Tibial nerve (tissue), 4 donors: ENCODE measurements around the gene GLIS2. TPM values are rescaled to one million over a fixed set of nuclear protein-coding genes. Genes with fewer than 3 reads are reported as not detected.

Source experiments
- DNase-seq, 2 donors: peaks; one replicate each; pipeline ENCODE4 v3.0.0-alpha.2; 2019; ENCODE audit warnings: low spot score in 2 of 2
- H3K27ac ChIP-seq, 4 donors: fragments of 200-600 bp; sonication (generic) in 3 of 4; one replicate each; pipeline ENCODE4 v1.5.1; 2017 to 2019; ENCODE audit warnings: mild to moderate bottlenecking in 1 of 4
- H3K27me3 ChIP-seq, 2 donors: fragments of 200-600 bp; sonication (generic) in 1 of 2; one replicate each; pipeline versions ENCODE4 v1.5.1 to v1.6.0; 2017 to 2019
- H3K36me3 ChIP-seq, 3 donors: fragments of 200-600 bp; sonication (generic); one replicate each; pipeline ENCODE4 v1.5.1; 2018 to 2019
- H3K4me1 ChIP-seq, 4 donors: fragments of 200-600 bp; sonication (generic) in 3 of 4; one replicate each; pipeline ENCODE4 v1.5.1; 2017 to 2019
- H3K4me3 ChIP-seq, 4 donors: fragments of 200-600 bp; sonication (generic) in 3 of 4; one replicate each; pipeline ENCODE4 v1.5.1; 2017 to 2019; ENCODE audit warnings: mild to moderate bottlenecking in 1 of 4, moderate library complexity in 1 of 4
- H3K9me3 ChIP-seq, 4 donors: fragments of 200-600 bp; sonication (generic) in 3 of 4; one replicate each; pipeline ENCODE4 v1.5.1; 2017 to 2019
- EP300 ChIP-seq, 2 donors: sonication (generic); formaldehyde crosslinking; IDR thresholded peaks; one replicate each; pipeline ENCODE4 v1.6.1; 2017; ENCODE audit warnings: antibody characterized with exemption in 2 of 2, mild to moderate bottlenecking in 1 of 2
- POLR2A ChIP-seq, 2 donors: fragments of 450-650 bp; IDR thresholded peaks; one replicate each; pipeline ENCODE4 v1.6.1; 2017; ENCODE audit warnings: antibody characterized with exemption in 2 of 2, mild to moderate bottlenecking in 2 of 2, moderate library complexity in 2 of 2
- WGBS, 2 donors: methylation state at CpG; one replicate each; pipeline ENCODE4 v1.1.5; 2018; 5-methylcytosine and 5-hydroxymethylcytosine counted together
- total RNA-seq, 4 donors: library from RNA; depleted of rRNA; stranded (reverse); fragments of >200 nt; gene quantifications; one replicate each; pipeline ENCODE4 v1.1.0, GENCODE V29; 2016
- TF ChIP-seq, protein P1 (sequence below), 5 experiments: fragments of 200-600 bp in 3 of 5; fragments of 450-650 bp in 2 of 5; sonication (generic) in 3 of 5; IDR thresholded peaks; one replicate each; pipeline ENCODE4 v1.5.1; 2016 to 2019; ENCODE audit warnings: antibody characterized with exemption in 5 of 5, mild to moderate bottlenecking in 3 of 5, moderate library complexity in 2 of 5

Gene GLIS2
- total RNA-seq, 4 donors from 2014 or later = 9.0 to 11.1 (median 10.8) TPM

DNA sequence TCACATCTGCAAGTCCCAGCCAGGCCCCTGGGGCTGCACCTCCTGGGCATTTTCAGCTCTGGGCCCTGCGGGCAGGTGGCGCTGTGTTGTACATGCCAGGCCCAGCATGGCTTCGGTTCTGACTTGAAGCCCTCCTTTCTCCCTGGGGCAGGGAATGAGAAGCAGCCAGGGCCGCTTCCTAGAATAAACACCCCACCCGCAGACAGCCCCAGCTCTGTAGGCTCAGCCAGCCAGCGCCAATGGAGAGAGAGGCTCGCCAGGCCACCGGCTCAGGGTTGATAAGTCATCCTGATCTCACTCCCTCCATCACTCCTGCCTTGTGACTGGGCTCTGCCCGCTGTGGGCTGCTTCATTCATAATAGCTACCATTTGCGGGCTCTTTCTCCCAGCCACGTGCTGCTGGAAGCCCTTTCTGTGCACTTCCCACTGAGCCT, 6.0 kb upstream of the GLIS2 start:
- H3K4me1 ChIP-seq = peaks cover 0 to 43% (median 9%) of the 10 kb centered on the region in 4 donors
- H3K36me3 ChIP-seq = no peaks in the 10 kb centered on the region
- no peaks in the 10 kb centered on the region for H3K27me3 ChIP-seq
- 4 to 21% methylated on average over 6 to 9 of the region's 11 CpGs for WGBS, 2 donors
- TF ChIP-seq, protein P1, sequence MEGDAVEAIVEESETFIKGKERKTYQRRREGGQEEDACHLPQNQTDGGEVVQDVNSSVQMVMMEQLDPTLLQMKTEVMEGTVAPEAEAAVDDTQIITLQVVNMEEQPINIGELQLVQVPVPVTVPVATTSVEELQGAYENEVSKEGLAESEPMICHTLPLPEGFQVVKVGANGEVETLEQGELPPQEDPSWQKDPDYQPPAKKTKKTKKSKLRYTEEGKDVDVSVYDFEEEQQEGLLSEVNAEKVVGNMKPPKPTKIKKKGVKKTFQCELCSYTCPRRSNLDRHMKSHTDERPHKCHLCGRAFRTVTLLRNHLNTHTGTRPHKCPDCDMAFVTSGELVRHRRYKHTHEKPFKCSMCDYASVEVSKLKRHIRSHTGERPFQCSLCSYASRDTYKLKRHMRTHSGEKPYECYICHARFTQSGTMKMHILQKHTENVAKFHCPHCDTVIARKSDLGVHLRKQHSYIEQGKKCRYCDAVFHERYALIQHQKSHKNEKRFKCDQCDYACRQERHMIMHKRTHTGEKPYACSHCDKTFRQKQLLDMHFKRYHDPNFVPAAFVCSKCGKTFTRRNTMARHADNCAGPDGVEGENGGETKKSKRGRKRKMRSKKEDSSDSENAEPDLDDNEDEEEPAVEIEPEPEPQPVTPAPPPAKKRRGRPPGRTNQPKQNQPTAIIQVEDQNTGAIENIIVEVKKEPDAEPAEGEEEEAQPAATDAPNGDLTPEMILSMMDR (IDR thresholded peaks at IDR 0.05) = peak; percentile 43 to 54 (median 47)
- no peak for TF ChIP-seq EP300 (IDR thresholded peaks at IDR 0.05)
- TF ChIP-seq POLR2A (IDR thresholded peaks at IDR 0.05) = no peak
- peak overlapping the region in 3 of 4 donors; percentile 48 to 79 (median 74) for H3K27ac ChIP-seq
- H3K4me3 ChIP-seq = no peak overlapping the region
- peak in 1 of 2 donors; percentile 46 for DNase-seq
- no peaks in the 10 kb centered on the region for H3K9me3 ChIP-seq

DNA sequence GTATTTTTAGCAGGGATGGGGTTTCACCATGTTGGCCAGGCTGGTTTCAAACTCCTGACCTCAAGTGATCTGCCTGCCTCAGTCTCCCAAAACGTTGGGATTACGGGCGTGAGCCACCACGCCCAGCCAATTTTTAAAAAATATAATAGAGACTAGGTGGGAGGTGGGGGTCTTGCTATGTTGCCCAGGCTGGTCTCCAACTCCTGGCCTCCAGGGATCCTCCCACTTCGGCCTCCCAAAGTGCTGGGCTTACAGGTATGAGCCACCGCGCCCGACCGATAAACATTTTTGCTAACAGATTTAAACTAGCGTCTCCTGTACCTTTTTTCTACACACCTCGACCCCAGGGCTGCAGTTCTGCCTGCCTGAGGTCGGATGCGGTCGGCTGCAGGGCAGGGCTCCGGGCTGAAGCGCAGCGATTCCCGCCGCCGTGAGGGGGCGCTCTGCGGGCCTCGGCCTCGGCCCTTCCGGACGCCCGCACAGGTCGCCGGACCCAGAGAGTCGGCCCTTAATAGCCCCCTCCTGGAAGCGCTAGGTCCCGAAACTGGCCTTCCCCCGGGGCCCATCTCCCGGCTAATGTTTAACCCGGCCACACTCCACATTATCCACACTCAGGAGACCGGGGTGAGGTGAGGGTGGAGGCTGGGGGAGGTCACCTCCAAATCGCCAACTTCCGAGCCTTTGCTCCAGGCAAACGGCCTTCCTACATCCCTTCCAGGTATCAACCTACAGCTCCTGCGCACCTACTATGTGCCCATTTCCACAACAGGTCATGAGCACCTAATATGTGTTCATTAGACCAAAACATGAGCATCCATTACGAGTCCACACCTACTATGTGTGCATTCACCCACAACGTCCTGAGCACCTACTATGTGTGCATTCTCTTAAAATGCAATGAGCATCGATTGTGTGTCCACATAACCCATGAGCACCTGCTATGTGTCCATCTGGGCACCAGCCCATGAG, 2.0 kb upstream of the GLIS2 start:
- Histone ChIP-seq H3K4me3 (no peak overlapping the region), H3K9me3 (no peaks in the 10 kb centered on the region), H3K27me3 (no peaks in the 10 kb centered on the region), H3K36me3 (no peaks in the 10 kb centered on the region), H3K27ac (peak overlapping the region in 1 of 4 donors; percentile 29), H3K4me1 (peaks cover 3 to 51% (median 24%) of the 10 kb centered on the region in 4 donors)
- TF ChIP-seq POLR2A (IDR thresholded peaks at IDR 0.05) (no peak), EP300 (IDR thresholded peaks at IDR 0.05) (no peak)
- TF ChIP-seq, protein P1 (IDR thresholded peaks at IDR 0.05) = peak; percentile 47 to 65 (median 55)
- 21 to 22% methylated on average over 37 to 43 of the region's 43 CpGs for WGBS, 2 donors
- no peak for DNase-seq

DNA sequence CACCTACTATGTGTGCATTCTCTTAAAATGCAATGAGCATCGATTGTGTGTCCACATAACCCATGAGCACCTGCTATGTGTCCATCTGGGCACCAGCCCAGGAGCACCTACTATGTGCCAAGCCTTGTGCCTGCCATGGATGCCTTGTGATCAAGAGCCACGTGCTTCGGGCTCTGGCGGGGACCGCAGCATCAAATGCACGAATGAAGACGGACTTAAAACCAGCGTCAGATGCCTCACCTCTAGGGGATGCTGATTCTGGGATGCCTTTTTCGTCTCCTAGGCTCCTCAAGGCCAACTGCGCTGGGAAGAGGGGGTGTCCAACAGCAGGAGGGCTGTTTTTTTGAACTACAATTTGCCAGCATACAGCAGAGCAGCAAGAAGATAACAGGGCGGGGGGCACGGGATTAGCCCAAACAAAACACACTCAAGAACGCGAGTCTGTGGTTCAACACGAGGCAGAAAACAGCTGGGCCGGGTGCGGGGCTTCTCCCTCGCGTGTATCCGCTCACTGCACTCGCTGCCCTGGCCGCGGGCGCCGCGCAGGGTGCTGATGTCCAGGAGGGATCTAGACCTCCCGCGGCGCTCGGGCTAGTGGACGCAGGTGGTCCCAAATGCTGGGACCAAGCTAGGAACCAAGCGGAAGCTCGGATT, 1.2 kb upstream of the GLIS2 start:
- no peak for DNase-seq
- H3K27me3 ChIP-seq = no peaks in the 10 kb centered on the region
- 4 to 5% methylated on average over 13 to 33 of the region's 33 CpGs for WGBS, 2 donors
- H3K27ac ChIP-seq = peak overlapping the region; percentile 85 to 96 (median 92)
- H3K4me1 ChIP-seq = peaks cover 3 to 55% (median 32%) of the 10 kb centered on the region in 4 donors
- no peaks in the 10 kb centered on the region for H3K9me3 ChIP-seq
- H3K4me3 ChIP-seq = peak overlapping the region; percentile 48 to 76 (median 59)
- no peaks in the 10 kb centered on the region for H3K36me3 ChIP-seq
- no peak for TF ChIP-seq EP300 (IDR thresholded peaks at IDR 0.05)
- TF ChIP-seq, protein P1 (IDR thresholded peaks at IDR 0.05) = peak in 1 of 5 experiments; percentile 8

DNA sequence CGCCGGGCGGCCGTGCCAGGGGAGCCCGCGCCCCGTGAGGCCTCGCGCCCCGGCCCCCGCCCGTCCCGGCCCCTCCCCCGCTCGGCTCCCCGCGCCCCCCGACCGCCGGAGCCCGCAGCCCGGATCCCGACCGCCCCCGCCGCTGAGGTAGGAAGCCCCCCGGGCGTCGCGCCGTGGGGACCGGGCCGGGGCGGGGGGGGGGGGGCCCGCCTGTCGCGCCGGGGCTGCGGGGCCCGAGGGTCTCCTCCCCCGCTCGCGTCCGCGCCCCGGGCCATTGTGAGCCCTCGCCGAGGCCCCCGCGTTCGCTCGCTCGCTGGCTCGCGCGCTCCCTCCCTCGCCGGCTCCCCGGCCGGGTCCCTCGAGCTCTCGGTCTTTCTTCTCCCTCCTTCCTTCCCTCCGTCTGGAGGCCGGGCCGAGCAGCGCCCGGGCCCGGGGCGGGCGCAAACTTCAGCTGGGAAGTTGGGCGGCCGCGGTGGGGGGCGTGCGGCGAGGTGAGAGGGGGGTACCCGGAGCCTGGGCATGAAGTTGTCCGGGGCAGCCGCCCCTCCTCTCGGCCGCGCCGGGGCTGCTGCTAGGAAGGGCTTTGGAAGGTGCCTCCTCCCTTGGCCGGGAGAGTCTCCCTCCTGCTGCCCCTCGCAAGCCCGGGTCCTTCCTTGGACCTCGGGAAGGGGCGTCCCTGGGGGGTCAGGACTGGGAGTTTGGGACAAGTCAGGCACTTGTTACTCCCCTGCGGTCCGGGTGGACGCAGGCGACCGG, 419 bp downstream of the GLIS2 start:
- Histone ChIP-seq H3K36me3 (no peaks in the 10 kb centered on the region), H3K4me1 (peaks cover 3 to 65% (median 42%) of the 10 kb centered on the region in 4 donors), H3K9me3 (no peaks in the 10 kb centered on the region), H3K27me3 (no peaks in the 10 kb centered on the region), H3K27ac (peak overlapping the region; percentile 85 to 96 (median 92)), H3K4me3 (peak overlapping the region; percentile 48 to 68 (median 59))
- no peak for DNase-seq
- 1 to 4% methylated on average over 40 to 45 of the region's 93 CpGs for WGBS, 2 donors
- TF ChIP-seq, protein P1 (IDR thresholded peaks at IDR 0.05) = no peak
- TF ChIP-seq POLR2A (IDR thresholded peaks at IDR 0.05) = no peak
- no peak for TF ChIP-seq EP300 (IDR thresholded peaks at IDR 0.05)
